Putamen (tissue), 1 donor: ENCODE results near the gene KCNQ1OT1.

Experiments
- DNase-seq: peaks from one replicate; pipeline ENCODE4 v3.0.0-alpha.2; 2016; ENCODE audit warnings: low spot score

Gene KCNQ1OT1

DNA sequence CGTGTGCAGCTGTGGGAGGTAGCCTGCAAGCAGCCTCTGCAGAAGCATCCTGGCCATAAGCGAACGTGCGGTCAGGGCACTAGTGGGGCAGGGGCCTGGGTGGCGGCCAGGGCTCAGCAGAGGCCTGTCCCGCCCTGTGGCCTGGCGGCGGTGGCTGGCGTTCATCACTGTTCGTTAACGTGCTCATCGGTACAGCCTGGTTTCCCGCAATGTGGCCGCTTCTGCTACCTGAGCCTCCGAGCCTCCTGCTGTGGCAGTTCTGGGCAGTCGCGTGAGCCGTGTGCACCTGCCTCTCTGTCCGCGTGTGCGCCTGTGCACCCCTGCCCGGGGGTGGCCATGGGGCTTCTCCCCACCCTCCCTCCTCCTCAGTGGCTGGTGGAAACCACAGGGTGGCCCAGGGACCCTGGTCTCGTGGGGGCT lies 117.9 kb downstream of the KCNQ1OT1 start:
- no peak for DNase-seq

GRCh38 chr11:2581151-2581930 lies 118.5 kb downstream of the KCNQ1OT1 start:
- no peak for DNase-seq

DNA sequence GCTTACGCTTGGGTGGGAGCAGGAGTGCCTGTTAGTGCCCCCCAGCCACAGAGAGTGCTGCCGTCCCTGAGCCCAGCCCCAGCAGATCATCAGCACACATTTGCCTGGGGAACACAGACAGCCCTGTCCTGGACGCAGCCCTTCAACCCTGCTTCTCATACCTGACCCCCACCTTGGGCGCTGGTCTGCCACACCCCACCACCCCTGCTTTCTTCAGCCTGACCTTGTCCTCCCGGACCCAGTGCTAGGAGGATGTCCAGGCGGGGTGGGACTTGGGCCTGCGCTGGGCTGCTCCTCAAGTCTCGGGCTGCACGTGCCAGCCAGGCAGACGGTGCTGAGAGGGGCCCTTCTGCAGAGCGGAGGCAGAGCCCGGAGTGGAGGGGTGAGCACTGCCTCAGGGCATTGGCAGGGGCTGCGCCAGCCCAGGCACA lies 119.2 kb downstream of the KCNQ1OT1 start:
- DNase-seq, result no peak

- no peak for DNase-seq
Observed at GRCh38 chr11:2580061-2580421, 119.8 kb downstream of the KCNQ1OT1 start.

- DNase-seq, result no peak
Observed at GRCh38 chr11:2579315-2580060, 120.3 kb downstream of the KCNQ1OT1 start.

- no peak for DNase-seq
Observed at GRCh38 chr11:2578929-2579270, 120.9 kb downstream of the KCNQ1OT1 start.

DNA sequence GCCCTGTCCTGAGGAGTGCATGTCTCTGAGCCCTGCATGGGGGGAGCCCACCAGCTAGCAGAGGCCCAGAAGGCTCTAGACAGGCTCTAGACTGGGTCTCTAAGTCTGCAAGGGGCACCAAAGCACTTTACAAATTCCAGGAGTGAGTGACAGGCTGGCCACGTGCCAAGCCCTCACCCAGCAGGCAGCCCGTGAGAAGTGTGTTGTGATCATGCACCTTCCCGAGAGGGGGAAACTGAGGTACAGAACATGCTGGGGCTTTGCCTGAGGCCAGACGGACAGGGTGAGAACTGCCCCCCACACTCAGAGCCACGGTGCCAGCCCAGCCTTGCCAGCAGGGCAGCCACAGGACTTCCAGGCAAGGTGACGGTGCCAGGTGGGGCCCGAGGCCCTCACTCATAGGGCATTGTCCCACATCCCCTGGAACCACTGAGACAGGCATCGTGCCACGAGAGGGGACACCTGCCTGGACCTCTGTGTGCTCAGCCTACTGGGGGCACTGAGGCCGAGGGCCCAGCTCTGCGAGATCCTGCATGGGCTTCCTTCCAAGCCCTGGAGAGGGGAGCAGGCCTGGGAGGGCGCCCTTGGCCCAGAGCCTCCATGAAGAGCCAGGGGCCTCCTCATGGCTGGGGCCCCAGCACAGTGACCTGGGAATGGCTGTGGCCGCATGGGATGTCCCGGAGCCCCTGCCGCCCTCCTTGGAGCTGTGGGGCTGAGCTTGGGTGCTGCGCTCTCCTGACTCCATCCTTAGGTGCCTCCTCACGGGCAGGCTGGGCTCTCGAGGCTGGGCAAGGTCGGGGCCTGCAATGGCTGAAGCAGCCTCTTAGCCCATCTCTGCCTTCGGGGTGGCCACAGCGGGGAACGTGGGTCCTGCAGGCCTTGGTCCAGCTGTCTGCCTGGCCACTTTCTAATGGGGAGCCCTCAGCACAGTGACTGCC lies 121.5 kb downstream of the KCNQ1OT1 start:
- no peak for DNase-seq

- DNase-seq, result no peak
Observed at GRCh38 chr11:2577031-2577990, 122.5 kb downstream of the KCNQ1OT1 start.

DNA sequence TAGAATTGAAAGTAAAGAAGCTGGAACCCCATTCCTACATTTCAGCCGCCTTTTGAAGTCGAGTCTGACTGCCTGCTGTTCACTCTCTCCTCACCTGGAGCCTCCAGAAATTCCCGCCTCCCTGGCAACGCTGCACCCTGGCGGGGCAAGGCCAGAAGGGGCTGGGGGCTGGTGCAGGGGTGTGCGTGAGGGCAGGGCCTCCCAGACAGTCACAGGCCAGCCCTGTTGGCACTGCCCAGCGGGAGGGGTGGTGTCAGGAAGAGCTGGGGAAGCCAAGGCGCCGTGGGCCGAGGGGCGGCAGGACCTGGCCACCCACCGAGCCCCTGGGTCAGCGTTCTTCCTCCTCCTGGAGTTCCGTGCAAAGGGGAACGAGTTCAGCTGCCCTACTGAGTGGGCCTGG lies 123.2 kb downstream of the KCNQ1OT1 start:
- no peak for DNase-seq

DNA sequence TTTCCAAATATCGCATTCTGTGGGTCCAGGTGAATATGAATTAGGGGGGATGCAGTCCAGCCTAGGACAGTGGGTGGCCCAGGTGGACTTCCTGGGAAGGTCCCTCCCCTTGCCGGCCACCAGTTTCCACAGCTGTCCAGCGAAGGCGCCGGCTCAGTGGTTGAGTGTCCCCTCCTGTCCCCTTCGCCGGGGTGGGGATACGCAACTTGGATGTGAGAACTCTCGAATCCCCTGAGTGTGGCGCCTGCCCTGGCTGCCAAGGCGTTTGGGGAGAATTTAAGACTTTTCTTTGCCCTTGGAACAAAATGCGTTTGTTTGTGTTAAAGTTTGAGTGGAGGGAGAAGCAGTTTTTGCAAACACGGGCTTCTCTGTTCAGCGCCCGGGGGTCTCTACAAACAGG lies 123.7 kb downstream of the KCNQ1OT1 start:
- DNase-seq, result no peak

- DNase-seq, result no peak
Observed at GRCh38 chr11:2575591-2576051, 124.2 kb downstream of the KCNQ1OT1 start.

DNA sequence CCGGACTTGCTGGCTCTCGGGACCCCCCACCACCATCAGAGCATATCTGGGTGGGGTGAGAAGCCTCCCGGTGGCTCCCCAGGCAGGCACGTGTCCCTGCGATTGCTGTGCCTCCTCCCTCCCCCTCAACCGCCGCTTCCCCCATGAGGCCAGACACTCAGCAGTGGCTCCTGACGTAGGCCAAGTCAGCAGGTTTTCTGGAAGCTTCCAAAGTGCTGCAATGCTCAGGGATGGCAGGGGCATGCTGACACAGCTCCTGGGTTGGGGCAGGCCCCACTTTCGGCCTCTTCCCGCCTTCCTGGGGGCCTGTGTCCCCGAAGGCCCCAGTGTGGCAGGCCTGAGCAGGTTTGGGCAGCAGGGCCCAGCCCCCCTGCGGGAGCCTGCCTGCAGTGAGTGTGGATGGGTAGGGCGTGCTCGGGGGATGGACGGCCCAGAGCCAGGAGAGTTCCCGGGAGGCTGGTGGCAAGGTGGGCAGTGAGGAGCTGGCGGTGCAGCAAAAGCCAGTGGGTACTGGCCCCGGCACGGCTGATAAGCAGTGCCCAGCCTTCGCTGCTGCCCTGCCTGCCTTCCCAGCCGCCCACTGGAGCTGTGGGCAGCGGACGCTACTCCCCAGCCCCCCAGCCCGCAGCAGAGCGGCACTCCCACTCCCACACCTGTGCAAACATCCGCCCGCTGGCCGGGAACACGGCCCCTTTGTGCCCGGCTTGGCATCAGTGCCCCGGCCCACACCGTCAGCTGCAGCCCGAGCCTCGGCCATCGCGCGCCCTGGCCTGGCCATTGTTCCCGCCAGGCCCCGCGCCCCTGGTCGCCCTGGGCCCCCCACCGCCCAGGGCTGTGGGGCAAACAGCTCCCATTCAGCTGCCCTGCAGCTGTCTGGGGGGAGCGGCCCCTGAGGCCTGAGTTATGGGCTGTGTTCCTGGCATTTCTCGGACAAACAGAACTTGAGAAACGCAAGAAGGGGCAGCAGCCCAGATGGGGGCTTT lies 125.0 kb downstream of the KCNQ1OT1 start:
- no peak for DNase-seq

- no peak for DNase-seq
Observed at GRCh38 chr11:2574043-2574552, 125.7 kb downstream of the KCNQ1OT1 start.

DNA sequence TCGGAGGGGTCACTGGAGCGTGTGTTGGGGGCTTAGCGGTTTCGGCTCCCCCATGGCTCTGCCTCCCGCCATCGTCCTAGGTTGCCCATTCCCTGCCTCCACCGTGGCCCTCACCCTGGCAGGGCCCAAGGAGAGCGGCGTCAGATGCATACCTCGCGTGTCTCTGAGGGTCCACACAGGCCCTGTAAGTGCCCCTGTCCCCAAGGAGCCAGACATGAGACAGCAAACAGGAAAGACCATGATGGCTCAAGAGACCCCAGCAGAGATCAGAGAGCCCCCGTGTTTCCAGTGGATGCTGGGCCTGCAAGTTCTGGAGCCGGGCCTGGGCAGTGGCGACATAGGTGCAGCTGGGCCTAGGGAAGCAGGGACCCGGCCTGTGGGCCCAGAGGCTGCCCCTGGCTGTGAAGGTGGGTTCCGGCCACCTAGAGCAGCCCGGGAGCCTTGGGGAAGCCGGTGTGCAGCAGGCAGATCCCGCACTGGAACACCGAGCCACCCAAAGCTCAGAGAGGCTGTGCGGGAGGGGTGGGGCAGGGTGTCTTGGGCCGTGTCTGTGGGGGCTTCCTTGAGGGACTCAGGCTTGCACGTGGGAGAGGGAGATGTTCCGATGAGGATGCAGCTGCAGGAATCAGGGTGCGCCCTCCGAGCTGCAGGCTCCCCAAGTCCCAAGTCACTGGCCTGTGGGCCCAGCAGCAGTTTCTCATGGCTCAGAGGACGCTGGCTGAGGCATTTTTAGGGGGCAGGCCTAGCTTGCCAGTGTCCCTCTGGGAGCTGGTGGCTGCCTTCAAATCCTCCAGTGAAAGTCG lies 126.4 kb downstream of the KCNQ1OT1 start:
- no peak for DNase-seq

- no peak for DNase-seq
Observed at GRCh38 chr11:2572491-2573239, 127.1 kb downstream of the KCNQ1OT1 start.

- DNase-seq, result no peak
Observed at GRCh38 chr11:2571598-2572281, 128.1 kb downstream of the KCNQ1OT1 start.

- no peak for DNase-seq
Observed at GRCh38 chr11:2570841-2571597, 128.8 kb downstream of the KCNQ1OT1 start.
